HS-5 (cell line): Measurements from ENCODE around the gene AGBL1.

Experiments
- DNase-seq: peaks from one replicate; pipeline ENCODE4 v3.0.0-alpha.2; 2012; ENCODE audit warnings: low read depth

Gene AGBL1

DNA sequence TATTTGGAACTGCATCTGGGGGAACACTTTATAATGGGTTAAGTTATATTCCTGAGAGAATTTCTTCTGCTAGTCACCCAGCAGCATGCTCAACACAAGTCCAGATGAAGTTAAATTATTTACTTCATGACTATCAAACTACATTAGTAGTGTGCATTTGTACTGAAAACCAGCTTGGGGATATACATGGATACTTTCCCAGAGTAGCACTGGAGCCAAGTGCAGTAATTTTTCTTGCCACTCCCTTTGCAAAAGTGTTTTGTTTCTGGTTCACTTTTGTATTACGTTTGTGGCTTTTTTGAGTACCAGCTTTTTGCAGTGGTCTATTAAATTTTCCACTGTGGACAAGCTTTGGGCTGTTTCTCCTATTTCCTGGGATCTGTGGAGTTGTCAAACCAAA lies 243.0 kb downstream of the AGBL1 start:
- DNase-seq: no peak

DNA sequence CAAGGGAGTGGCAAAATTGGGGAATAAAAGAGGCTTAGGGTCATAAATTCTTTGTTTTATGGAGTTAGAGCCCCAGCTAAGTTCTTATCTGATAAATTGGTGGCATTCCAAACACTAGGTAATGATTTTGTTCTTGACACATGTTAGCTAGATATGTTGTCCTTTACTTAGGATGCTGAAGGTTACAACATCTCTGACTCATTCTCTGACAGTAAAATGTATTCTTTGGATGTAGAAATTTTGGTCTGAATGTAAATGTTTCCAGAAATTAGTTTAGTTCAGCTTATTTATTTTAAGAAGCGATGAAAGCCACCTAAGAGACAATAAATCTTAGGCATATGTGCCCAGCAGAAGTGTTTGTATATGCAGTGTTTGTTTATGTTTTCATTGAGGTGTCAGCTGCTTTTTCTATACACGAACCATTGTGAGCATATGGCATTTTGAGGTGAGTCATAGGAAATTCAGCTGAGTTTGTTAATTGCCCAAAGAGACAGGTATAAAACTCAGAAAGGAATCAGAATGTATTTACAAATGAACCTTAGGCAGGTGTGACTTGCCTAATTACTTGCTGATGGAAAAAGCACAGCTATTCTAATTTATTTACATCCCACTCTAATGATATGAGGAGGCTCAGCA lies 247.7 kb downstream of the AGBL1 start:
- no peak for DNase-seq

DNA sequence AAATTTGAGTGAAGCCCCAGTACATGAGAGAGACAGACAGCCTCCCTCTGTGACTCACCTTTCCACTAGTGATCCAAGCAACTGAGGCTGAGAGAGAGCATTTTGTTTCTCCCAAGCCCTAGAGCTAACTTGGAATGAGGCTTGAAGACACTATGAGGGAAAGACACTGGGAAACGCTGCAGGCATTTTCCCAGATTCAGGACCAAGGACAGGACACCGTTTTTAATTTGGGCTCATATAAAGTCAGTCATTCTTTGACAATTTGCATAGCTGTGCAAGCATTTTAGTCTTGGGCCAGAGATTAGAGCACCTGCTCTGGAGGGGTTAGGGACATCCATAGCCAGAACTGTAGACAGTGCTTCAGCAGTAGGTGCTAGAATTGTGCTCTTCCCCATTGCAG lies 249.0 kb downstream of the AGBL1 start:
- no peak for DNase-seq

DNA sequence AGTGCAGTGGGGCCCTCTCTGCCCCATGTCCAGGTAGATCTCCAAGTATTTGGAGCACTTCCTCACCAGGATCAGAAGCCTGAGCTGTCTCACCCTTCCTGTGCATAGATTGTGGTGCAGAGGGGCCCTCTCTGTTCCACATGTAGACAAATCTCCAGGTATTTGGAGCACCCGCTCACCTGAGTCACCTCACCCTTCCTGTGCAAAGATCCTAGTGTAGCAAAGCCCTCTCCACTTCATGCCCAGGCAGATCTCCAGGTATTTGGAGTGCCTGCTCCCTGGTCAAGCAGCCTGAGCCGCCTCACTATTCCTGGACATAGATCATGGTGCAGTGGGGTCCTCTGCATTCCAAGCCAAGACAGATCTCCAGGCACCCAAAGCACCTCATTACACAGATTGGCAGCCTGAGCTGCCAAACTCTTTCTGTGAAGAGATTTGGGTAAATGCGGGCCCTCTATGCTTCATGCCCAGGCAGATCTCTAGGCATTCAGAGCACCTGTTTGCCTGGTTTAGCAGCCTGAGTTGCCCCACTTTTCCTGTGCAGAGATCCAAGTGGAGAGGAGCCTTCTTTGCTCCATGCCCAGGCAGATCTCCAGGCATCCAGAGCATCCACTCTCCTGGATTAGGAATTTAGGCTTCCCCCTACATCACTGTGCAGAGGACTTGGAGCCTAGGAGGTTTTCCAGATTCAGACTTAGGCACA lies 249.8 kb downstream of the AGBL1 start:
- no peak for DNase-seq

DNA sequence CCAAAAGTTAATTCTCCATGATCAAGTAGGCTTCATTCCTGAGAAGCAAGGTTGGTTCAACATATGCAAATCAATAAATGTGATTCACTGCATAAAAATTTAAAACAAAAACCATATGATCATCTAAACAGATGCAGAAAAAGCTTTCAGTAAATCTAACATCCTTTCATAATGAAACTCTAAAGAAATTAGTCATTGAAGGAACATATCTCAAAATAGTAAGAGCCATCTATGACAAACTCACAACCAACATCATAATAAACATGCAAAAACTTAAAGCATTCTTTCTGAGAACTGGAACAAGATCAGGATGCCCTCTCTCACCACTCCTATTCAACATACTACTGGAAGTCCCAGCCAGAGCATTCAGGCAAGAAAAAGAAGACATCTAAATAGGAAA lies 254.1 kb downstream of the AGBL1 start:
- peak; percentile 50 for DNase-seq

DNA sequence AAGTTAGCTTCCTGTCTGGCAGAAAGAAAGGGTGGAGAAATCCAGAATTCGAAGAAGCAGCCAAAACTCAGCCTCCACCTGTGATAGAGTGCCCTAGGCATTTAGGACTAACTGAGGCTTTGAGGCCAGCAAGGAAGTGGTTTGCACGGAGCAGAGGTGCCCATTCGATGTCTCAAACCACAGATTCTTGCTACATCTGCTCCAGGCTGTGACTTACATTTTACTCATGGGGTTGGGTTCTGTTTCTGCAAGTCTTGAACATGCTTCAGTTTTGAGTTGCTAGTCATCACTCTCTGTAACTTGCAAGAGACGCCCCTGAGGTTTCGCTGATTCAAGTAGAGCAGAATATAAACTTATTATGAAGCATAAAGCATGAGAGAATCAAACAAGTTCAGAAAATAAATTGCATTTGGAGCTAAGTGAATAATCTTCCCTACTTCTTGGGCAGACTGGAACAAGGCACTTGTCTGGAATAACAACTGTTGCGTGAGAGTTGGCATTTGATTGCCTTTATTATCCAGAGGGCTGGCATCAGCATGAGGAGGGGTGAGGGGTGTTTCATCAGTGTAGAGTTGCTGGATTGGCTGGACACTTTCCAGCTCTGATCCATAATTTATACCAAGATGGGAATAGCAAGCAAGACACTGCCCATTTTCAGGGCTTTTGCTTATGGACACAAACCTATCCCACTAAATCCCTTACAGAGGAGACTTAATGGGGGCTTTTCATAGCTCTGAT lies 256.5 kb downstream of the AGBL1 start:
- peak; percentile 96 for DNase-seq

DNA sequence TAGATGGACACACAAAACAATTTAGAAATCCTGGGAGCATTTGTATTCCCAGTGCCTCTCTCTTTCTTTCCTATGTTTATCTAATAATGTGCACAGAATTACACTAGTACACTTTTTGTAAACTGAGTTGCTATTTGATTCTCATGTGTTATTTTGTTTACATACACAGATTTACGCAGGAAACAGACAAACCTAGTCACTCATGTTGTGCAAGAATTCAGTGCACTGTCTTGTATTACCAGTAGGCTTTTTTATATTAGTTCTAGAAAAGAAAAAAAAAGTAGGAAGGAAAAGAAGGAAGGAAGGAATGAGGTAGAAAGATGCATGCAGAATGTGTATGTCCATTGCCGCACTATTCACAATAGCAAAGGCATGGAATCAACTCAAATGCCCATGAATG lies 257.4 kb downstream of the AGBL1 start:
- no peak for DNase-seq

DNA sequence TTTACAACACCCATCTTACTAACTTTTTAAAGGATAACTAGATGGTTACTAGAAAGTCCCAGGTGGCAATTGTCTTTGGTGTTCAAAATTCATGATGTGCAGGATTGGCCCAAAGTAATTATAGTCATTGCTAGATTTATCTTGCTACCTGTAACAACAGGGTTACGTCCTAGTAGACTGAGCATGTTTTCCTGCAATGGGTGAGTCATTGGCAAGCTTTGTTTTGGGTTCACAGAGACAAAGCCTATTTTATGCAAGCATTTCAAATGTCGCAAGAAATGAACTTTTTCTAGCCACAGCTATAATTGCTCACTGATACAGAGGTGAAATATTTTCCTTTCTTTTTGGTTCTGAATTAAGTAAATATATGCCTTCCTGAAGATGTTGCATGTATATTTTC lies 267.6 kb downstream of the AGBL1 start:
- no peak for DNase-seq

DNA sequence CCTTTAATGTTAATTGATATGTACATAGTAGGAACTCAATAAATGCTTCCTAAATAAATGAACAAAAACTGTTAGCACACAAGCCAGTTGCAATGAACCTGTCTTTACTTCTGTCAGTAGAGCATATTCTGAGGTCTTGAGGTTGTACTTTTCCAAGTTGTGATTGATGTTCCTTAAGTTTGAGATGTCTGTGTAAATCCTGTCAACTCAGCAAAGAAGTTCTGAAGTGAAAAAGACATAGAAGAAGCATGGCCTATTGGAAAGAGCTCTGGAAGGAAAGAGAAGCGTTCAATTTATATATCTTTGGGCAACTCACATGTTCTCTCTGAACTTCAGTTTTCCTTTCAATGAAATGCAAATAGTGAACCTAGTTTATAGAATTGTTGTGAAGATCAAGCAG lies 269.9 kb downstream of the AGBL1 start:
- no peak for DNase-seq

DNA sequence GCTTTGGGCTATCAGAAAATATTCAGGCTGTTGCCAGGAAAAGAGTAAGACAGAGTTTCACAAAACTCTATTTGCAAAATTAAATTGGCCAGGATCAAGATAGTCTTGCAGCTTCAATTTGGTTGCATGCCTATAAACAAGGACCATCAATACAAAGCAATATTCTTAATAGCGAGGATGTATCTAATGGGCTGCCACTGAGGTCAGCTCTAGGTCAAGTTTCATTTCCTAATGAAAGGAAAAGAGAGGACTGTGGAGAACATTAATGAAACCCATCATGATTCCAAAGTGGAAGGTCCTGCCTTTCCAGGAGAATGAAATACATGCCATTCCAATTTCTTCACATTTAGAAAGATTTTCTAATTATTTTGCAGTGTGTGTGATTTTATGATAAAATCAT lies 273.5 kb downstream of the AGBL1 start:
- DNase-seq: no peak

DNA sequence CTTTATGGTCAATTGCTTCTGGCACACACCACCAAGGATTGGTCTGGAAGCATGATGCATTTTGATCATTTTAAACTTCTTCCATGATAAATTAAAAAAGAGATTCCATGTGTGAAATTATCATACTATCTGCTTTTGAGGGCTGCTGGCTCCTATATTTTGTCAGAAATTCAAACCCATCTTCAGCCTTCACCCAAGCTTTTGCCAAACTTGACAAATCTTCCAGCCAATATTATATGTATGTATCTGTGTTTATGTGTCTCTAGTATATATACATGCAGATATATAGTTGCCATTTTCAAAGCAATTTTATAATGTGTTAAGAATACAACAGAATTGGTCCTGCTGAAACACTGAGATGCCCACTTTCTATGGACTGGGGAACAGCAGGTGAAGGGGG lies 275.7 kb downstream of the AGBL1 start:
- no peak for DNase-seq

DNA sequence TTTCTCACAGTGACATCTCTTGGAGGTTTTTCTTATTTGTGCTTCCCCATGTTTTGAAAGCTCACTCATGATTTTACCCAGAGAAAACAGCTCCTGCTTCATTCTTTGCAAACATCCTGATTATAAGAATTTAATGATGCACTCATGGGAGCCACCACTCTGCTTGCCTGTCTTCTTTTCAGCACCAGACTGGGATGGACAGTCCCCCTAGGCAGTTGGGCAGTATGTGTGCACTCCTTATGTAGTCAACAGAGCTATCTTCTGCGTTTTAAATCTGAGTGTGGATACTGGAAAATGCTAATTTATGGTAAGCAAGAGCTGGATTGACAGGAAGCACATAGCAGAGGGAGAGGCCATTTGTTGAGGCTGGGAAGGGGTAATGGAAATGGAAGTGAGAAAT lies 276.1 kb downstream of the AGBL1 start:
- DNase-seq: no peak

DNA sequence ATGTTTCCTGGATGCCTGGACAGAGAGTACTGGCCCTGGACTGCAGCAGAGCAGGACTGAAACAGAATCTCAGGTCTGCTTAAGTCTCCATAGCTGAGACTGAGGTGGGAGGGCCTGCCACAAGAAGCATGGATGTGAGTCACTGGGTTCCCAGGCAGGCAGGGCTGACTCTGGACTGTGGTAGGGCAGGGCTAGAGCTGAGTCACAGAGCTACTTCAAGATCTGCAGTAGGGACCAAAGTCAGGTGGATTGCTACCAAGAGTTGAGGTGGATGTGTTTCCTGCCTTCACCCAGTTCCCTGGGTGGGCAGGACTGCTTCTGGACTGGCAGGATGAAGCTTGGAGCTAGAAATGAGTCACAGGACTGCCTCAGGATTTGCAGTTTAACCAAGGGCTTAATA lies 282.9 kb downstream of the AGBL1 start:
- peak; percentile 8 for DNase-seq

DNA sequence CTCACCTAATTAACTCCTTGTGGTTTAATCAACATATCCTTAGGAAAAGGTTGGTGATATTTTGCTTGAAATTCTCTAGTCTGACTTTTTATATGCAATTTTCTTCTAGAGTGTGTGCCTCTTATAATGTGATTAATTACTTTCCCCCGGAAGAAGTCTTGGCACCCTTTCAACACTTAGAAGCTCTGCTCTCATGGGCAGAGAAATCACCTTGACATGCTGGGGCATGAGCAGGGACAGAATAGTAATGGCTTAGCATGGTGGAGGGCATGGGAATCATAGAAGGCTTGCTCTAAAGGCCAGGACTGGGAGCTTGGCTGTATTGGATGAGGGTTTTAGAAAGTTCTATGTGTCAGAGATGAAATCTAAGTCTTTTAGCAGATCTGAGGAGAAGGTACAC lies 293.5 kb downstream of the AGBL1 start:
- no peak for DNase-seq

DNA sequence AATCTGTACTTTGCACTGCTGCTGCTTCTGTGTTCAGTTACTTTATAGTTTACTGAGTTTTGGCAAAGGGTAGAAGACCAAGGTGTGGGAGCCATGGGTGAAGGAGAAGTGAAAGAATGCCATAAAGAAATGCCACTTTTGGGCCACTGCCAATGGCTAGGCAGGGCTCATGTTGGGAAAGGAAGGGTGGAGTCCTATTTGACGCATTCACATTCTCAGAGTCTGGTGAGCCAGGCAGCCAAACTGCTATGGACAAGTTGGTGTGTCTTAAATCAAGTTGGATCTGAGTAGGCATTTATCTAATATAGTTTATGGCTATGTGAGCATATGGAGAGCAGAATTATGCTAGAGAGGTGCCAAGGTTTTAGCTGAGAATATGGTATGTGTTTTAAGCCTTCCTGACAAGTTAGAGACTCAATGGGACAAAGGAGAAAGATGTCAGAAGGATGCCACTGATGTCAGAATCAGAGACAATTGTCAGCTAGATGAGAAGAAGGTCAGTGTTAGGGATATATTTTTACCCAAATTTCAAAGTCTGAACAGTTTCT lies 296.1 kb downstream of the AGBL1 start:
- DNase-seq: no peak

DNA sequence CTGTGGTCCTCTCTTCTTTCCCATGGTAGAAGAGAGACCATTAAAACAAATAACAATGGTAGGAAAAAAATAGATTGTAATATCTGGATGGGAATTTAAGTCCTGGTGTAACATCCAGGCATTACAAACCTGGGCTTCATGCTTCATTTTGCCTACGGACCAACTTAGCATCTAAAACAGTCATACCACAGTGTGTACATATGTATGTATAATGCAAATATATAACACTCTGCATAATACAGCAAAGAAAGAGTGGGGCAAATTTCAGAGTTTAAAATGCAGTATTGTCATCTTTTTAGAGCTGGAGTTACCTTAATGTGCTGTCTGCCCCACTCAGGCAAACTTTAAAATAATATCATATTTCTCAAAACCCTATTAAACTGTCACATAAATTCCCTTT lies 298.2 kb downstream of the AGBL1 start:
- no peak for DNase-seq

DNA sequence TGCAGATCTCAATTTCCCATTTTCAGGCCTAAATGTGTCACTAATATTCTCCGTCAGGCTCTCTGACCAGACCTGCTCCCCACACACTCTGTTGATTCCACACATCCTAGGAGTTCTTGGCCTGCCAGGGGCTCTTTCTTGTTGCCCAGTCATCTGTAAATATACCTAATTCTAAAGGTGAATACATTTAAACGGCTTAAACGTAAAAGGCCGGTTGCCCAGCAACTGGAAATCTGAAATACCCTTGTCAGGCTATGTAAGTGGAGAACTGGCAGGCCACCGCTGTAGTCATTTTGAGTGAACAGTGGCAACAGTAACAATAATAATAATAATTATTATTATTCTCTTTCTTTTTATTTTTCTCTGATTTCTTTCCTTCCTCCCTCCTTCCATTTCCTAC lies 302.7 kb downstream of the AGBL1 start:
- DNase-seq: no peak

DNA sequence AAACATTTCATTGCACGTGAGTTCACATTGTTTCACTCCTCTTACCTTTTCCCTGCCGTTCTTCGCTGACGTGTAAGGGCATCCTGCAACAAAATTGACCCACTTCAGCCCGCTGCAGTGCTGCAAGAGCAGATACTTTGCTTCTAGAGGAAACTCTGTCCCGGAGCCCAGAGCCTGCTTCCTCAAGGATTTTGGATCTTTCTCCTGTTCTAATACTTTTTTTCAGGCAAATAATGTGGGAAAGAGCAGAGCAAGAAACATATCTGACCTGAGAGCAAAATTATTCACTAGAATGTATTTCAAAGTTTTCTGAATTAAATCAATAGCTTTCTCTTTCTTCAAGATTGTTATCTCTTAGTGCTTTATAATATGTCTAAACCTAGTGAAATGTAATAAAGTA lies 303.9 kb downstream of the AGBL1 start:
- no peak for DNase-seq

DNA sequence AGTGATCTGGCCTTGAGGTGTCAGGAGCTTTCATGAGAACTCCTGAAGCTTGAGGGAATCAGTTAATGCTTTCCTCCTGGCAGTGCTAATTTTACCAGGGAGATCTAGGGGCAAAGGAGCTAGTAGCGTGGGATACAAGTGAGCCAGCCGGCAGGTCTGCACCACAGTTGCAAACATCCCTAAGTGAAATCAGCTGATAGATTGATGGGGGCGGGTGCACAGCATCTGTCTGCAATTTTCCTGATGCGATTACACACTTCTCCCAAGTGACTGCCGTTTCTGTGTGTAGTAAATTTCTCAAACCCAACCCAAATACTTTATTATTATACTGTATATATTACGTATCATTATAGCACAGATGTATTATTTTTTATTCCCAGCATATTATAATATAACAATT lies 304.5 kb downstream of the AGBL1 start:
- no peak for DNase-seq

DNA sequence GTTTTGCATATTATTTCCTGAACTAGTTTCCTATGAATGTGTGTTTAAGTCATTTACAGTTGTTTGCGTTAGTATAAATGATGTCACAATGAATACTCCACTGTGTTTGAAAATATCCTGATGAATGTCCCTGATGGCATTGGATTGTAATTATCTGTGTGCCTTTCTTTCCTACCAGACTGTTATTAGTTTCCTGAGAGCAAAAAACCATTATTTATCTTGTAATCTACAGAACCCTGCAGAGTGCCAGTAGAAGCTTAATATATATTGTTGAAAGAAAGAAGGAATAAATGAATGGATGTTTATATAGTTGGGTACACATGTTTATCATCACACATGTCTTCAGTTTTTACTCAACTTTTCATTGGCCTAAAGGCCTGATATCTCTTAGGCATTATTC lies 312.6 kb downstream of the AGBL1 start:
- no peak for DNase-seq

DNA sequence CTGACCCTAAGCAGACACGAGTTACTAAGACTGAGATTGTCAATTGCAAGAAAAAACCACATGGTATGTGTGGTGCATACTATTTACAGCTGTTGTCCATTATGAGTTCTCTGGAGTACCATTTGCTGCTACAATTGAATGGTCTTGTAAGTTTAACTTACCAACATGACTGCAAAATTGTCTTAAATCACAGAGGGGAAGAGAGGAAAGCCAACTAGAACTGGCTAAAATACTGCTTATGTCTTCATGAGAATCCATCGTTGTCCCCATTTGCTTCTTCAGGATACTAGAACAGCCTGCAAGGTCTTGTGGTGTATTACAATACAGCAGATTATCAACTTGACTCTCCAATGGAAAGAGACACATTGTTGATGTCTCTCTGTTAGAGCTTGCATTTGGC lies 313.2 kb downstream of the AGBL1 start:
- no peak for DNase-seq

DNA sequence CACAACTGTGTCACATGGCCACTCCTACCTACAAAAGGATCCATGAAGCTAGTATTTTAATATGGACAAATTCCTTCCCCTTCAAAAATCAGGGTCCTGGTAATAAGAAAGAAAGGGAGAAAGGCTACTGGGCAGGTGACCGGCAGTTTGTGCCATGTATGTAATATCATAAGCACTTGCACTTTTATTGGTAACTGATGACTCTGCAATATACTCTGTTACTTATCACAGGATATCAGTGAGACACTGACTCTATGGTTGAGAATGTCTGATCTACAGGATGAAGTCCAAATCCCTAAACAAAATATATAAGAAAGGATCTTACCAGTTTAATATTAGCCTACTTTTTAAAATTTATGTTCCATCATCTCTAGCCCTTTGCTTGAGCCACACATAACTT lies 315.2 kb downstream of the AGBL1 start:
- no peak for DNase-seq
